GM03348 (cell line): ENCODE measurements around the gene DDX39A.

ENCODE experiments used
- DNase-seq: peaks from one replicate; pipeline ENCODE4 v3.0.0; 2012; ENCODE audit warnings: low spot score

The DDX39A gene

GRCh38 chr19:14434543-14435319 lies 15.6 kb upstream of the DDX39A start:
- DNase-seq, result peak; percentile 86

GRCh38 chr19:14433554-14434501 lies 14.7 kb upstream of the DDX39A start:
- DNase-seq, result peak; percentile 29

GRCh38 chr19:14432791-14433553 lies 13.8 kb upstream of the DDX39A start, which contains the start of gene PKN1:
Gene PKN1 (plus strand): TSS chr19:14433306. CDS start chr19:14433522, 216 bp downstream.
- DNase-seq, result peak; percentile 94

GRCh38 chr19:14430712-14431111 lies 11.6 kb upstream of the DDX39A start:
- DNase-seq, result no peak

GRCh38 chr19:14428882-14429416 lies 9.8 kb upstream of the DDX39A start:
- no peak for DNase-seq

- DNase-seq, result no peak
Measured at GRCh38 chr19:14427461-14427860, 8.3 kb upstream of the DDX39A start.

GRCh38 chr19:14425696-14426138 lies 6.6 kb upstream of the DDX39A start:
- DNase-seq, result no peak

- peak; percentile 94 for DNase-seq
Measured at GRCh38 chr19:14418856-14419105, 360 bp downstream of the DDX39A start.

GRCh38 chr19:14416817-14417231 lies 2.3 kb downstream of the DDX39A start:
- DNase-seq, result no peak

- DNase-seq, result no peak
Measured at GRCh38 chr19:14414926-14415690, 4.0 kb downstream of the DDX39A start.

- no peak for DNase-seq
Measured at GRCh38 chr19:14413693-14414181, 5.4 kb downstream of the DDX39A start.

GRCh38 chr19:14412996-14413692 lies 6.0 kb downstream of the DDX39A start:
- no peak for DNase-seq

- no peak for DNase-seq
Measured at GRCh38 chr19:14412324-14412995, 6.7 kb downstream of the DDX39A start.

- DNase-seq, result no peak
Measured at GRCh38 chr19:14411938-14412245, 7.2 kb downstream of the DDX39A start.

- DNase-seq, result no peak
Measured at GRCh38 chr19:14411161-14411937, 7.8 kb downstream of the DDX39A start.

GRCh38 chr19:14410091-14411051 lies 8.8 kb downstream of the DDX39A start:
- DNase-seq, result no peak

- no peak for DNase-seq
Measured at GRCh38 chr19:14409146-14410023, 9.8 kb downstream of the DDX39A start.
